Stomach (tissue), 9 donors: Measurements from ENCODE around the gene RAB27A. TPM values are rescaled to one million over a fixed set of nuclear protein-coding genes. Genes with fewer than 3 reads are reported as not detected.
"Not testable (repeated sequence)": the region's sequence is repeated elsewhere in the genome, so short reads cannot be mapped to it uniquely, and the experiment has no call there.

Experiments
- DNase-seq, 2 donors: peaks; one replicate each; pipeline versions ENCODE4 v3.0.0 to v3.0.0-alpha.2; 2013 to 2019
- H3K27ac ChIP-seq, 5 donors: fragments of 200-600 bp in 4 of 5; sonication (generic) in 4 of 5; one replicate each; pipeline ENCODE4 v1.5.1; 2013 to 2019; ENCODE audit warnings: mild to moderate bottlenecking in 1 of 5, moderate library complexity in 1 of 5
- H3K27me3 ChIP-seq, 3 donors: fragments of 200-600 bp; sonication (generic); one replicate each; pipeline ENCODE4 v1.5.1; 2017 to 2019; ENCODE audit warnings: mixed run types in 1 of 3
- H3K36me3 ChIP-seq, 4 donors: fragments of 200-600 bp; sonication (generic); 1 replicate in 3 of 4; 2 replicates in 1 of 4; pipeline ENCODE4 v1.5.1; 2016 to 2019
- H3K4me1 ChIP-seq, 4 donors: fragments of 200-600 bp; sonication (generic); one replicate each; pipeline ENCODE4 v1.5.1; 2016 to 2019
- H3K4me3 ChIP-seq, 4 donors: fragments of 200-600 bp; sonication (generic) in 3 of 4; one replicate each; pipeline ENCODE4 v1.5.1; 2016 to 2019; ENCODE audit warnings: mild to moderate bottlenecking in 1 of 4
- H3K9me3 ChIP-seq, 4 donors: fragments of 200-600 bp; sonication (generic); one replicate each; pipeline ENCODE4 v1.5.1; 2016 to 2019
- CTCF ChIP-seq, 7 experiments: fragments of 450-650 bp in 4 of 7; fragments of 200-600 bp in 3 of 7; sonication (generic) in 3 of 7; IDR thresholded peaks; one replicate each; pipeline ENCODE4 v1.5.1; 2016 to 2019; ENCODE audit warnings: antibody characterized with exemption in 7 of 7, control low read depth in 2 of 7, mild to moderate bottlenecking in 1 of 7
- EP300 ChIP-seq: sonication (generic); formaldehyde crosslinking; IDR thresholded peaks from one replicate; pipeline ENCODE4 v1.6.1; 2017; ENCODE audit warnings: antibody characterized with exemption
- POLR2A ChIP-seq, 4 donors: fragments of 450-650 bp; IDR thresholded peaks; one replicate each; pipeline ENCODE4 v1.6.1; 2016; ENCODE audit warnings: antibody characterized with exemption in 4 of 4, control low read depth in 2 of 4, mild to moderate bottlenecking in 1 of 4, moderate library complexity in 1 of 4
- POLR2AphosphoS5 ChIP-seq, 3 donors: sonication (generic); formaldehyde crosslinking; IDR thresholded peaks; one replicate each; pipeline ENCODE4 v1.6.1; 2016; ENCODE audit warnings: antibody characterized with exemption in 3 of 3
- WGBS, 5 donors: extraction: QIAGEN DNeasy Blood & Tissue Kit in 3 of 5; methylation state at CpG; one replicate each; pipeline versions ENCODE4 v1.1.5 to v1.1.7; 2013 to 2018; 5-methylcytosine and 5-hydroxymethylcytosine counted together
- intact Hi-C: fragments of 100-400 bp; cut with DNase I; formaldehyde crosslinking; loops from one replicate; pipeline ENCODE4 v1.15.1; 2023; ENCODE audit warnings: low total_unique reads
- polyA plus RNA-seq, 3 donors: library from polyadenylated mRNA; stranded (reverse); fragments of 200-250 nt; gene quantifications; one replicate each; pipeline ENCODE4 v1.2.3, GENCODE V29; 2013
- total RNA-seq, 5 donors: library from RNA; depleted of rRNA; stranded (reverse); fragments of >200 nt; gene quantifications; one replicate each; pipeline versions ENCODE4 v1.1.0 to v1.2.3, GENCODE V29; 2014 to 2016
- donor health status: healthy with polysubstance abuse.
- donor health status: Bipolar disorder and iron deficiency.
- donor health status: healthy.

Gene RAB27A
- total and polyA plus RNA-seq, 8 donors, result 4.3 to 146 (median 58.1) TPM

GRCh38 chr15:55319537-55320237 lies 30.1 kb upstream of the RAB27A start:
- 25 to 37% (median 35%) methylated on average over 4 of the region's 4 CpGs for WGBS, 5 donors
- DNase-seq, result peak; percentile 32 to 48
- TF ChIP-seq EP300 (no peak), CTCF (IDR thresholded peaks at IDR 0.05) (no peak), POLR2AphosphoS5 (IDR thresholded peaks at IDR 0.05) (no peak), POLR2A (IDR thresholded peaks at IDR 0.05) (no peak)
- Histone ChIP-seq H3K27me3 (no peaks in the 10 kb centered on the region), H3K36me3 (peaks cover 0 to 14% (median 4%) of the 10 kb centered on the region in 4 donors), H3K4me3 (peak overlapping the region; percentile 72 to 76 (median 72)), H3K4me1 (peaks cover 5 to 52% (median 34%) of the 10 kb centered on the region in 4 donors), H3K27ac (peak overlapping the region; percentile 91 to 97 (median 96)), H3K9me3 (no peaks in the 10 kb centered on the region)
- intact Hi-C loops, result no loop called here

- peak in 1 of 7 experiments; percentile 23 for TF ChIP-seq CTCF (IDR thresholded peaks at IDR 0.05)
- TF ChIP-seq POLR2AphosphoS5 (IDR thresholded peaks at IDR 0.05), result peak; percentile 88 to 96 (median 91)
- no peak for TF ChIP-seq EP300
- no peak for TF ChIP-seq POLR2A (IDR thresholded peaks at IDR 0.05)
- Histone ChIP-seq H3K36me3 (peaks cover 0 to 10% (median 3%) of the 10 kb centered on the region in 4 donors), H3K4me3 (peak within 1 kb of the TSS; percentile 72 to 76 (median 72)), H3K27me3 (no peaks in the 10 kb centered on the region), H3K27ac (peak within 1 kb of the TSS; percentile 91 to 97 (median 96)), H3K4me1 (peaks cover 5 to 52% (median 36%) of the 10 kb centered on the region in 4 donors), H3K9me3 (no peaks in the 10 kb centered on the region)
- intact Hi-C loops, result no loop called here
- DNase-seq, result peak; percentile 87 to 96
- 0 to 1% (median 1%) methylated on average over 37 to 49 of the region's 49 CpGs for WGBS, 5 donors
Measured at GRCh38 chr15:55318588-55319494, 29.2 kb upstream of the RAB27A start, which contains the start of the genes PIGB and PIGBOS1. PIGB (plus strand) TSS chr15:55319222; CDS start chr15:55319251, 29 bp downstream. PIGBOS1 (minus strand) TSS chr15:55319123; CDS start chr15:55317792, 1,331 bp downstream.

- H3K4me1 ChIP-seq, H3K27me3 ChIP-seq, DNase-seq, intact Hi-C loops, H3K4me3 ChIP-seq, H3K9me3 ChIP-seq, H3K27ac ChIP-seq: not testable (repeated sequence)
- WGBS, 5 donors, result 91 to 98% (median 93%) methylated on average over 7 to 14 of the region's 32 CpGs; no CpG with 5 or more reads in 2 of the 5 donors
- peaks cover 0 to 29% (median 12%) of the 10 kb centered on the region in 4 donors for H3K36me3 ChIP-seq
Measured at GRCh38 chr15:55302801-55303200, 13.2 kb upstream of the RAB27A start.

GRCh38 chr15:55297315-55297714 lies 7.7 kb upstream of the RAB27A start:
- no peak for DNase-seq
- no peaks in the 10 kb centered on the region for H3K9me3 ChIP-seq
- H3K36me3 ChIP-seq, result no peaks in the 10 kb centered on the region
- H3K4me3 ChIP-seq, result no peak overlapping the region
- no peaks in the 10 kb centered on the region for H3K4me1 ChIP-seq
- intact Hi-C loops, result no loop called here
- no peaks in the 10 kb centered on the region for H3K27me3 ChIP-seq
- TF ChIP-seq POLR2AphosphoS5 (IDR thresholded peaks at IDR 0.05), result no peak
- TF ChIP-seq EP300, result no peak
- TF ChIP-seq CTCF (IDR thresholded peaks at IDR 0.05), result no peak
- no peak for TF ChIP-seq POLR2A (IDR thresholded peaks at IDR 0.05)
- no peak overlapping the region for H3K27ac ChIP-seq
